HG03342 (cell line): ENCODE data around the gene UMPS.
"Not testable (repeated sequence)": the region's sequence is repeated elsewhere in the genome, so short reads cannot be mapped to it uniquely, and the experiment has no call there.

Experiments used
- ATAC-seq: cut with Tn5 transposase; IDR thresholded peaks from one replicate; pipeline ENCODE4 v1.9.1; 2021; ENCODE audit warnings: mild to moderate bottlenecking, moderate library complexity; ENCODE audit not compliant: unreplicated experiment

The UMPS gene

GRCh38 chr3:124777762-124778470 lies 47.7 kb downstream of the UMPS start:
- ATAC-seq = no peak

DNA sequence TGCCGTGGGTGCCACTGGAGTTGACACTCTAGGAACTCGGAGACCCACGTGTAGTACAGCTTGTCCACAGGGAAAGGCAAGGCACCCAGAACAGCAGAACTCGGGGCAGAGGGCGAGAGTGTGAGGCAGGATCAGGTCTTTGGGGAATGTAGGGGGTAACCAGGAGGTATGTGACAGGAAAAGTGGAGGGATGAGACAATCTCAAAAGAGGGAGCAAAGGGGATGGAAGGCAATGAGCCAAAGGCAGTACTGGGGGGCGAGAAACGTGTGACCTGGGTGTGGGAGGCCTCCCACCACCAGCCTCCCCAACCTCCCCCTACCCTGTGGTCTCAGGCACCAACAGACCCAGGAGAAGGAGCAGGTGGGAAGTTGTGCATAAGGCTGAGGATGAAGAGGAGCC lies 48.9 kb downstream of the UMPS start:
- no peak for ATAC-seq

DNA sequence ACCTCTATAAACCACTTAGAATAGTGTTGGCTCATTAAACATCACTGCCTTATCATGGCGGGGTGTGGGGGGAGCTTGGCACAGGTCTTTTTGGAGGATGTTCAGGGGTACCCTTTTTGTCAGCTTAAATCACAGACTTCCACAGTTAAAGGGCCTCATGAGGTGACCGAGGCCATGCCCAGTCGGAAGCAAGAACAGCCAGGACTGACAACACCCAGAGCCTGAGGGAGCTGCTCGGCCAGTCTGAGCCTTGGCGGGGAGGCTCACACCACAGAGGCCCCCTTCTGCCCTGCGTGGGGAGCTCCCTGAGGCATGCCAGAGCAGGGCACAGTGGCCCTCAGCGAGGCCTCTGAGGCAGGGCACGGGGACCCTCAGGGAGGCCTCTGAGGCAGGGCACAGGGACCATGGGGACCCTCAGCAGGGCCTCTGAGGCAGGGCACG lies 49.5 kb downstream of the UMPS start:
- no peak for ATAC-seq

DNA sequence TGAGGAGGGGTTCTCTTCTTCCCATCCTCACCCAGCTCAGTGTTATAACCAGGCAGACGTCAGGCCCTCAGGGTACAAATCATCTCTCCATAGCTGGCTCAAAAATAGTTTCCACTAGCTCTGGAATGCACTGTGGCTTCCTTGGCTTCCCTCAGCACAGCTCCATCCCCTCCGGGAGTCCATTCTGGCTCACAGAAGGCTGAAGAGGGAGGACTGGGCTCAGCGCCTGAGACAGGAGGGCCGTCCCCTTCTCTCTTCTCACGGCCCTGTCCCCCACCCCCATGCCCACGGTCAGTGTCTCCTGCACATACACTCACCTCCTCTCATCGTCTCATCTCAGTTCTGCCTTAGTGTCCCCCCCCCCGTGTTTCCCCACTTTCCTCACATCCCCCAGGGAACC lies 50.1 kb downstream of the UMPS start:
- ATAC-seq = no peak

GRCh38 chr3:124780761-124781475 lies 50.7 kb downstream of the UMPS start:
- no peak for ATAC-seq

DNA sequence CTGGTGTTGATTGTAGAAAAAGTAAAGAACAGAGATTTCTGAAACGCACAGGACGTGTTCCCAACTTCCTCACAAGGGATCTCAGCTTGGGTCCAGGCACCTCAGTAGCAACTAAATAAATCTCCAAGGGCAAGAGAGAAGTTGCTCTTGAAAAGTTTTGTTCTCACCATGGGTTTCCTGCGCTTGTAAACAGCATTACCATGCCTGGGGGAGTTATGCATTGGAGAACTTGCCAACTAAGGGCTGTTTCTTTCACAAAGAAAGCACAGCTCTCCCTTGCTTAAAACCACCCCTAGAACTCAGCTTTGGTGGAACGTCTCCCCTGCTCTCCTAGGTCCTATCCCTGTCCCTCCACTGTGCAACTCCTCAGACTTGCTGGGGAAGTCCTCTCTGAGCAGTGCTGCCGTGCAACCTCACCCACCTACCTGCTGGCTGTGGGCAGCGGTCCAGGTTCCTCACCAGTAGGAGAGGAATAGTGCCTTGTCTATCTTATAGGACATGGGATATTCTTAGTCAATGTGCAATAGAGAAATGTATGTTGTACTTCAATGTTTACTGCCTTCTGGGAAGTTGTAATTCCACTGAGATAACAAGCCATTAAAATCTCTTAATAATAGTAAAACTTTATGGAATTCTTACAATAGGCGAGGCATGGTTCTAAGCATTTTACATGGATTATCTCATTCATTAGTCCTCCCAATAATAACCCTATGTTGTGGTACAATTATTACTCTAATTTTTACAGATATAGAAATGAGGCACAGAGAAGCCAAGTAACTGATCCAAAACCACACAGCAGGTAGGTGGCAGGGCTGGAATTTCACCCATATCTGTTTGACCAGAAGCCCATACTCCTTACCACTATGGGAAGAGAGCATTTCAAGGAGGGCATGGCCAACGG lies 51.5 kb downstream of the UMPS start:
- no peak for ATAC-seq

DNA sequence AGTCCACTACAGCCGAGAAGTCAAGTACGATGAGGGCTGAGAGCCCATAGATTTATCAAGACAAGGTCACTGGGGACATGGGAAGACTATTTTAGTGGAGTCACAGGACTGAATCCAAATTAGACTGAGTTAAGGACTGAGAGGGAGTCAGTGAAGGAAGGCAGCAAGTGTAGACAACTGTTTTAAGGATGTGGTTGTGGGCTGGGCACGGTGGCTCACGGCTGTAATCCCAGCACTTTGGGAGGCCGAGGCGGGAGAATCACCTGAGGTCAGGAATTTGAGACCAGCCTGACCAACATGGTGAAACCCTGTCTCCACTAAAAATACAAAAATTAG lies 52.1 kb downstream of the UMPS start:
- ATAC-seq = not testable (repeated sequence)

- ATAC-seq = no peak
Measured at GRCh38 chr3:124783696-124784095, 53.4 kb downstream of the UMPS start.

DNA sequence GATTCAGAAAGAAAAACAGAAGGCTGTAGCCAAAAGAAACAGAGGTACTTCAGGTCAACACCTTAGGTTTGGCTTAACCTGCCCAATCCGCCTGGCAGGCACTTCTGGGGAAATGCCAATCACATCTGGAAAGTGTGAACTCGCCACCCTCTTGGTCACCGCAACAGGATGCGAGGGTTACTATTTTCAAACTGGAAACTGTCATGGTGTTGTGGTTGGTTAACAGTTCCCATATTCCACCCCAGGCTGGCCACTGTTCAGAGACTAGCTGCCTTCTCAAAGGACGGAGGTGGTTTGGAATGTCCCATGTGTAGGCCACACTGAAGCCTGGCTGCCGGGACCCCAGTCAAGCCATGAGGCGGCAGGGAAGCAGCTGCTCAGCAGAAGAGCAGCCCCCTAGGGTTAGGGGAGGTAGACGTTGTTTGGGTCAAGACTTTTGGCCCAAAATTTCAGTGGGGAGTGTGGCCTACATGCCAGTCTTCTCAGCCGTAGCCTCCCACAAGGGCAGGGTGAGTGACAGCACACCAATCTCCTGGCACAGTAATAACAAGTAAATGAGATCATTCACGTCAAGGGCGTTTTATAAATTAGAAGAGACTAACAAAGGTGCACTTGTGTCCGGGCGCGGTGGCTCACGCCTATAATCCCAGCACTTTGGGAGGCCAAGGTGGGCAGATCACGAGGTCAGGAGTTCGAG lies 54.6 kb downstream of the UMPS start:
- ATAC-seq = no peak

DNA sequence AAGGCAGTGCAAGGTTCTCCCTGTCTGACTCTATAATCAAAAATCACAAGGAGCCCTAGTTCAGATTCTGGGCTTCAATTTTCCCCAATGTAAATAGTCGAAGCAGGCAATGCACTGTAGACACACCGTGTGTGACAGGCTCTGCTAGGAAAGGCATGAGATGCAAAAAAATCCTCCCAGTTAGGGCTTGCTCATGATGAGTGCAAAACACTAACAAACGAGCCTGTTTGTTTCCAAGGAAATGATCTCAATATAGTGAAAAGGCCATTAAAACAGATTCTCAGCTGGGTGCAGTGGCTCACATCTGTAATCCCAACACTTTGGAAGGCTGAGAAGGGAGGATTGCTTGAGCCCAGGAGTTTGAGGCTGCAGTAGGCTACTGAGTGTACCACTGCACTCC lies 55.7 kb downstream of the UMPS start:
- no peak for ATAC-seq

- no peak for ATAC-seq
Measured at GRCh38 chr3:124786511-124787241, 56.4 kb downstream of the UMPS start.

DNA sequence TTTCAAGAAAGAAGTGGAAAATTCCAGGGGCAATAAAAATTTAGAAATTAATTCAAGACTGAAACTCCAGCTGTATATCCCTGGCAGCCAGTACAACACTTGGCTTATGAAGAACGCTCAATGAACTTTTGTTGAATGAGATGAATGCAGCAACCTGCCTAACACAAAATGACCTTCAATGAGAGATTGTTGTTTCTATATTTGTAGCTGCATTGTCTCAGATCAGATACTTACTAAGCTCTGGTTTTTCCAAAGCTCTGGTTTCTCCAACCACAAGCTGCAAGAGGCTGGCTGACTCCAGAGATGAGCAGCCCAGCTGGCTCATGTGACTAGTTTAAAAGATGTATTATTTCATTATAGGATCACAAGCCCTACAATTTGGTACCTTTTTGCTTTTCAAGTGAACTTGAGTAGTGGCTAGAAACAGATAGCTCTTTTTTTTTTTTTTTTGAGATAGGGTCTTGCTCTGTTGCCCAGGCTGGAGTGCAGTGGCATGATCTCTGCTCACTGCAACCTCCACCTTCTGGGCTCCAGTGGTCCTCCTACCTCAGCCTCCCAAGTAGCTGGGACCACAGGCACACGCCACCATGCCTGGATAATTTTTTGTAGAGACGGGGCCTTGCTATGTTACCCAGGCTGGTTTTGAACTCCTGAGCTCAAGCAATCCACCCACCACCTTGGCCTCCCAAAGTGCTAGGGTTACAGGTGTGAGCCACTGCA lies 57.4 kb downstream of the UMPS start:
- no peak for ATAC-seq

DNA sequence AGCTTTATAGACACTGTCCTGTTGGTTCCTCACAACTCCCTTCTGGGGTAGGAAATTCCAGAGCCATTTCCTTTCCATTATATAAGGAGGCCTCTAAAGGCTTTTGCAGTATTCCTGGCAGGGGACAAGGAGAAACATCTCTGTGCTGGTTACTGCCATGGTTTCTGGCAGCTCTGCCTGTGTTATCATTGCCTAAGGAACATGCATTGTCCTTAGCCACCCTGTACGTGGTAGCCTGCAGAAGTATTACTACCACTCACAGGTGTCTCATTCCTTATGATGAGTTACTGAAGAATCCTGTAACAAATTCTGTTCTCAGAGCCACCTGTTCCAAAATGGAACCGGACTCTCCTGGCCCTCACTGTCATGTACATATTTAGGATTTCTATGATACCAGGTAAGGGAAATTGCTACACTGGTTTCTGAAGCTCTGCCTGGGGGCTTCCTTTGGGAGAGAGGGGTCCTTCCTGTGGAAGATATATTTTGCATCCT lies 58.0 kb downstream of the UMPS start:
- no peak for ATAC-seq

GRCh38 chr3:124789103-124789502 lies 58.9 kb downstream of the UMPS start:
- not testable (repeated sequence) for ATAC-seq

GRCh38 chr3:124791142-124791541 lies 60.9 kb downstream of the UMPS start:
- ATAC-seq = no peak

DNA sequence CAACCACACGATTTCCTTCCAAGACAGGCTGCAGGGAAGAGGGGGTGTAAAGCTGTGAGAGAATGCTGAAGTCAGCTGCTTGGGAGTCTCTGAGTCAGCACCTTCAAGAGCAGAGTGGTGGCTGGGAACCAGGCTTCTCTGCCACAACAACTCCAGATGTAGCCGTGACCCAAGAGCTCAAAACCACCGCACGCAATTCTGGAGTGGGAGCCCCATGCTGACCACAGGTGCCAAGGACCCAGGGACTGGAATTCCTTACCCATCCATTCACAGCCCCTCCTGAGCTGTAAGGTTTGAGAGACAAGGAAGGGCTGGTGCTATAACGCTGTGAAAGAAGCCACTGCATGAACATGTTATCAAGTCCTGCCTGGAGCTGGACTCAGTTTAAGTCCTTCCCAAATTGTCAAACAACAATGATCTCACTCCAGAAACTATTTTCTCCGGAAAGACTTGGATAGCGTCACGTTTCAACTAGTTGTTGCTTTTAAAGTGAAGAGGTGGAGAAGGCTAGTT lies 61.4 kb downstream of the UMPS start:
- no peak for ATAC-seq

- no peak for ATAC-seq
Measured at GRCh38 chr3:124792341-124793040, 62.2 kb downstream of the UMPS start.

DNA sequence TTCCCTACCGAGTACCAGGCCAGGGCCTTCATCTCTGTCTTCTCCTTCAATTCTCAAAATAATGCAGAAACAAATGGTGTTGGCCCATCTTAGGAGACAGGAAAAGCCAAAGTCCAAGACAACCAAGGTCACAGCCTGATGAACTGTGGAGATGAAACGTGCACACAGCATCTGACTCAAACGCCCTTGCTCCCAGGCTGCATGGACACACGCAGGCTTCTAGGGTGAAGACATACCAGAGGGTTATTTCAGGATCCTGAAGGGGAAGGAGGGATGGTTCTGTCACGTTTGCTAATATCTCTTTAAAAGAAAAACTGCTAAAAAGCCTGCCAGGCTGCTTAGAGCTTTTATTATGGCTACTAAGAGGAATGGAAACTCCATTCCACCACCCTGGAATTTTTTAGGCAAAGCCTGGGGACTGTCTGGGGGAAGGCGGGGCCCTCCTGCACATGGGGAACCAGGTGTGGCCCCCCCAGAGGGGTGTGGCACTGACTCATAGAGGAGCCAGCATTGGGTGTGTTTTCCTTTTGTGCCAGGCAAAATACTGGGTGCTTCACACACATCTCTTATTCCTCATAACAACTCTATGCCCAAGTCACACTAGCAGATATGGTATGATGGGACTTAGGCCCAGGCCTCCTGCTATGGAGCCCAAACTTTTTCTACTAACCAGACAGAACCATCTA lies 62.9 kb downstream of the UMPS start:
- no peak for ATAC-seq
